ENCODE measurements around the gene TAP1.

- TF ChIP-seq CTCF (IDR thresholded peaks at IDR 0.05; ENCODE audit: low read depth, low read length, poor library complexity, severe bottlenecking): no peak
- TF ChIP-seq EZH2phosphoT487 (IDR thresholded peaks at IDR 0.05; ENCODE audit: borderline replicate concordance, low read length): no peak
Measured at GRCh38 chr6:32843331-32843978, 10.0 kb downstream of the TAP1 start.
